NCI-H128 (cell line): ENCODE measurements around the gene NXPE1.
"Not testable (repeated sequence)": the region's sequence is repeated elsewhere in the genome, so short reads cannot be mapped to it uniquely, and the experiment has no call there.

Experiments used
- DNase-seq: peaks from one replicate; lab custom pipeline; 2025; ENCODE audit not compliant: unreplicated experiment; lab: John Stamatoyannopoulos, UW

The NXPE1 gene

GRCh38 chr11:114559425-114560310 lies at the start of gene NXPE1:
Gene NXPE1 (minus strand): TSS chr11:114559881. CDS start chr11:114551201, 8,680 bp downstream.
- DNase-seq = no peak

DNA sequence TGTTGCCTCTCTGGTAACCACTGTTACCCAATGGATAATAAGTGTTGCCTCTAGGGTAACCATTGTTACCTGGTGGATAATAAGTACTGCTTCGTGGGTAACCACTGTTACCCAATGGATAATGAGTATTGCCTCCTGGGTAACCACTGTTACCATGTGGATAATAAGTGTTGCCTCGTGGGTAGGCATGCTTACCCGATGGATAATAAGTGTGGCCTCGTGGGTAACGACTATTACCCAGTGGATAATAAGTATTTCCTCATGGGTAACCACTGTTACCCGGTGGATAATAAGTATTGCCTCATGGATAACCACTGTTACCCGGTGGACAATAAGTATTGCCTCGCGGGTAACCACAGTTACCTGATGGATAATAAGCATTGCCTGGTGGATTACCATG lies 49.7 kb upstream of the NXPE1 start:
- no peak for DNase-seq

DNA sequence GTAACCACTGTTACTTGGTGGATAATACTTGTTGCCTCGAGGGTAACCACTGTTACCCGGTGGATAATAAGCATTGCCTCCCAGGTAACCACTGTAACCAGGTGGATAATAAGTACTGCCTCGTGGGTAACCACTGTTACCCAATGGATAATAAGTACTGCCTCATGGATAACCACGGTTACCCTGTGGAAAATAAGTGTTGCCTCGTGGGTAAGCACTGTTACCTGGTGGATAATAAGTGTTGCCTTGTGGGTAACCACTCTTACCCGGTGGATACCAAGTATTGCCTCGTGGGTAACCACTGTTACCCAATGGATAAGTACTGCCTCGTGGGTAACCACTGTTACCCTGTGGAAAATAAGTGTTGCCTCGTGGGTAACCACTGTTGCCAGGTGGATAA lies 48.9 kb upstream of the NXPE1 start:
- not testable (repeated sequence) for DNase-seq

GRCh38 chr11:114607753-114608459 lies 48.2 kb upstream of the NXPE1 start:
- no peak for DNase-seq

GRCh38 chr11:114606802-114607075 lies 47.1 kb upstream of the NXPE1 start:
- not testable (repeated sequence) for DNase-seq

DNA sequence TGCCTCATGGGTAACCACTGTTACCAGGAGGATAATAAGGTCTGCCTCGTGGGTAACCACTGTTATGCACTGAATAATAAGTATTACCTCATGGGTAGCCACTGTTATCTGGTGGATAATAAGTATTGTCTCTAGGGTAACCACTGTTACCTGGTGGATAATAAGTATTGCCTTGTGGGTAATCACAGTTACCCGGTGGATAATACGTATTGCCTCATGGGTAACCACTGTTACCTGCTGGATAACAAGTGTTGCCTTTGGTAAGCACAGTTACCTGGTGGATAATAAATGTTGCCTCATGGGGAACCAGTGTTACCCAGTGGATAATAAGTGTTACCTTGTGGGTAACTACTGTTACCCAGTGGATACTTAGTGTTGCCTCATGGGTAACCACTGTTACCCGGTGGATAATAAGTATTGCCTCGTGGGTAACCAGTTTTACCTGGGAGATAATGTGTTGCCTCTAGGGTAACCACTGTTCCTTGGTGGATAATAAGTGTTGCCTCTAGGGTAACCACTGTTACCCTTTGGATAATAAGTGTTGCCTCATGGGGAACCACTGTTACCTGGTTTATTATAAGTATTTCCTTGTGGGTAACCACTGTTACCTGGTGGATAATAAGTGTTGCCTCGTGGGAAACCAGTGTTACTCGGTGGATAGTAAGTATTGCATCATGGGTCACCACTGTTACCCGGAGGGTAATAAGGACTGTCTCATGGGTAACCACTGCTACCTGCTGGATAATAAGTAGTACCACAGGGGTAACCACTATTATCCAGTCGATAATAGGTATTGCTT lies 46.5 kb upstream of the NXPE1 start:
- DNase-seq = no peak

DNA sequence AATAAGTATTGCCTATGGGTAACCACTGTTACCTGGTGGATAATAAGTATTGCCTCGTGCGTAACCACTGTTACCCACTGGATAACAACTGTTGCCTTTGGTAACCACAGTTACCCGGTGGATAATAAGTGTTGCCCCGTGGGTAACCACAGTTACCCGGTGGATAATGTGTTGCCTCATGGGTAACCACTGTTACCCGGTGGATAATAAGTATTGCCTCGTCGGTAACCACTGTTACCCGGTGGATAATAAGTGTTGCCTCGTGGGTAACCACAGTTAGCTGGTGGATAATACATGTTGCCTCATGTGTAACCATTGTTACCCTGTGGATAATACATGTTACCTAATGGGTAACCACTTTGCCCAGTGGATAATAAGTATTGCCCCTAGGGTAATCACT lies 45.7 kb upstream of the NXPE1 start:
- DNase-seq = no peak

DNA sequence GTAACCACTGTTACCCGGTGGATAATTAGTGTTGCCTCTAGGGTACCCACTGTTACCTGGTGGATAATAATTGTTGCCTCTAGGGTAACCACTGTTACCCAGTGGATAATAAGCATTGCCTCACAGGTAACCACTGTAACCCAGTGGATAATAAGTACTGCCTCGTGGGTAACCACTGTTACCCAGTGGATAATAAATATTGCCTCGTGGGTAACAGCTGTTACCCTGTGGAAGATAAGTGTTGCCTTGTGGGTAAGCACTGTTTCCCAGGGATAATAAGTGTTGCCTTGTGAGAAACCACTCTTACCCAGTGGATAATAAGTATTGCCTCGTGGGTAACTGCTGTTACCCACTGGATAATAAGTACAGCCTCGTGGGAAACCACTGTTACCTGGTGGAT lies 45.2 kb upstream of the NXPE1 start:
- DNase-seq = no peak

DNA sequence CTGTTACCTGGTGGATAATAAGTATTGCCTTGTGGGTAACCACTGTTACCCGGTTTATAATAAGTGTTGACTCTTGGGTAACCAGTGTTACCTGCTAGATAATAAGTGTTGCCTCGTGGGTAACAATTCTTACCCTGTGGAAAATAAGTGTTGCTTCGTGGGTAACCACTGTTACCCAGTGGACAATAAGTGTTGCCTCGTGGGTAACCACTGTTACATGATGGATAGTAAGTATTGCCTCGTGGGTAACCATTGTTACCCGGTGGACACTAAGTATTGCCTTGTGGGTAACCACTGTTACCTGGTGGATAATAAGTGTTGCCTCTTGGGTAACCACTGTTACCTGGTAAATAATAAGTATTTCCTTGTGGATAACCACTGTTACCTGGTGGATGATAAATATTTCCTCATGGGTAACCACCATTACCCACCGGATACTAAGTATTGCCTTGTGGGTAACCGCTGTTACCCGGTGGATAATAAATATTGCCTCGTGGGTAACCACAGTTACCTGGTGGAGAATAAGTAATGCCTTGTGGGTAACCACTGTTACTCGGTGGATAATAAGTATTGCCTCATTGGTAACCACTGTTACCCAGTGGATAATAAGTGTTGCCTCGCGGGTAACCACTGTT lies 44.6 kb upstream of the NXPE1 start:
- DNase-seq = no peak

DNA sequence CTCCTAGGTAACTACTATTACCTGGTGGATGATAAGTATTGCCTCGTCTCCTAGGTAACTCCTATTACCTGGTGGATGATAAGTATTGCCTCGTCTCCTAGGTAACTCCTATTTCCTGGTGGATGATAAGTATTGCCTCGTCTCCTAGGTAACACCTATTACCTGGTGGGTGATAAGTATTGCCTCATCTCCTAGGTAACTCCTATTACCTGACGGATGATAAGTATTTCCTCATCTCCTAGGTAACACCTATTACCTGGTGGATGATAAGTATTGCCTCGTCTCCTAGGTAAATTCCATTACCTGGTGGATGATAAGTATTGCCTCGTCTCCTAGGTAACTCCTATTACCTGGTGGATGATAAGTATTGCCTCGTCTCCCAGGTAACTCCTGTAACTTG lies 43.5 kb upstream of the NXPE1 start:
- not testable (repeated sequence) for DNase-seq

DNA sequence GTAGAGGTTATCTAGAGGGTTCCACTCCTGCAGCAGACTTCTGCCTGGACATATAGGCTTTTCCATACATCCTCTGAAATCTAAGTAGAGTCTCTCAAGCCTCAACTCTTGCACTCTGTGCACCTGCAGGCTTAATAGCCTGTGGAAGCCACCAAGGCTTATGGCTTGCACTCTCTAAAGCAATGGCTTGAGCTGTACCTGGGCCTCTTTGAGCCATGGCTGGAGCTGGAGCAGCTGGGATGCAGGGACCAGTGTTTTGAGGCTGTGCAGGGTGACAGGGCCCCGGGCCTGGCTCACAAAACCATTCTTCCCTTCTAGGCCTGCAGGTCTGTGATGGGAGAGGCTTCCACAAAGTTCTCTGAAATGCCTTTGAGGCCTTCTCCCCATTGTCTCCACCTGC lies 38.8 kb upstream of the NXPE1 start:
- no peak for DNase-seq

GRCh38 chr11:114596175-114596919 lies 36.7 kb upstream of the NXPE1 start:
- no peak for DNase-seq

DNA sequence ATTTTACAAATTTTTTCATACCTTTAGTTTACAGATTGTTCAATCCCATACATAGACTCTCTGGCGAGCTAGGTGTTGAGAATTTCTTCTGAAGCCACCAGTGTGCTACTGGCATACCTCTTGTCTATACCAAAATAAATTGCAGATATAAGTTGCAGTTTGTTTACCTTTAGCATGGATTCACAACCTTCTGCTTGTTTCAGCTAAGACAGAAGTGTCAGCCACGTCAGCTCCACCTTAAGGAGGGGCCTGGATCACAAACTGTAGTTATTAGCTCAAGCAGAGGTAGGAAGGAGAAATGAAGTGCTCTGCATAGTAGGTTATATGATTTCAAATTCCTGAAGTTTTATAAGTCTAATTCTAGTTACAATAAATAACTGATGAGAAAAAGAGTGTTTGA lies 35.9 kb upstream of the NXPE1 start, which contains the start of gene NXPE4:
Gene NXPE4 (minus strand): TSS at position 216 of the 400 bp plus-strand sequence. CDS start 1,027 bp downstream, outside the sequence.
- DNase-seq = no peak

DNA sequence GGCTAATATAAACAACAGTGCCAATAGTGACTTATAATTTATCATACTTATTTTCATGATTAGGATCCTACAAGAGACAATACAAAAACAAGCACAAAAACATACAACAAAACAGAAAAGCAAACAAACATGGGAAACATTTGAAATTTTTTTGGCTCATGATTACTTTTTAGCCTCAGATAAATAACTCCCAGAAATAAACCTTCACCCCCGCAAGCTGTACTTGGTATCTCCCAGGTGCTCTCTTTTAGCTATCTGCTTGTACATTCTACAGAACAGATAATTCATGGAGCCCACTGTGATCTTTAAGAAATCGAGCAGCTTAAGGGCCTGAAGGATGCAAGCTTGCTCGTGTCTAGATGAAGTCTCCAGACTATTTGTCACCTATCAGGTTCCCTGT lies 35.0 kb upstream of the NXPE1 start:
- no peak for DNase-seq

- no peak for DNase-seq
These were observed 27.8 kb upstream of the NXPE1 start for GRCh38 chr11:114587398-114587953.

DNA sequence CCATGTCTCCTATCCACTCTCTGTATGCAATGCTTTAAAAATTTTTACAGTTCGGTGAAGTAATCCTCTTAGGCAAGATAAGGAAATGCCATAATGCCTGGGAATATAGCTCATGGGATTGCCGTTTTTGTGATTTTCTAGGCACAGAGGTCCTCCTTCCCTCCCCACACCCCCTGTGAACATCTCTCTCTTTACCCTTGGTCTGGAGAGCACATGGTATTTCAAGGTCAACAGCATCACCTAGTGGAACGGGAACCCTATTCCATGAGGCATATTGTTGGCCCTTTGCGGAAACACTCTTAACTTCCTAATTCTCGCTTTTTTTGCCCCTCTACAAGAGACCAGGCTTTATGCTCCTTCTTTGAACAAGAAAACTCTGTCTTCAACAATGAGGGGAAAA lies 27.1 kb upstream of the NXPE1 start:
- no peak for DNase-seq

- DNase-seq = no peak
These were observed 12.0 kb upstream of the NXPE1 start for GRCh38 chr11:114571712-114572111.

DNA sequence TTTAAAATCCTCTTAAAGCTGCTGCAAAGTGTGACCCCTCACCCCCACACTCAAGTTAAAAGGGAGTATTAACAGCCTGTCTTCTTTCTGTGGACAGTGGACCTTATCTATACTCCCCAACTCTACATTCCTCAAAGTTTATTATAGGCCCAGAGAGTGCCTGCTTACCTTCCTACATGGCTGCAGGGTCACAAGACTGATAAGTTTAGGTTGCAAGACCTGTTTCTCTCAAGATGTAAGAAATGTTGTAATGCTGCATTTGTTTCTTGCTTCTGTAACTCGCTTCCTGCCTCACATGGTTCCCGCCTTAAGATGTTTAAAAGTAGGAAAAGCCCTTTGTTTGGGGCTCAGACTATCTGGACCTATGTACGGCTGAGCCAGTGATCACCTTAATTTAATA lies 10.1 kb upstream of the NXPE1 start:
- no peak for DNase-seq

DNA sequence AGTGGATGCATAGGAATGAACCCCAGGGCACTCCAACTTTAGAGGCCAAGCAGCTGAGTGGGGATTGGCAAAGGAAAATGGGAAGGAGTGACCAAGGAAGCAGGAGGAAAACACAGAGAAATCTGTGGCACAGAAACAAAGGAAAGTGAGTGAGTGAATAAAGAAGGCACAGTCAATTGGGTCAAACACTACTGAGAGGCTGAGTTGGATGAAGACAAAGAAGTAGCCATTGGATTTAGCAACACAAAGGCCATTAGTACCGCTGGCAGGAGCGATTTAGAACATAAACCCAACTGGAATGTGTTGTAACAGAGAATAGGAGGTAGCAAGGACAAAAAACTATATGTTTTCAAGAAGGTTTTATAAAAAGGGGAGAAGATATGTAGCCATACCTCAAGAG lies 6.6 kb upstream of the NXPE1 start:
- no peak for DNase-seq

DNA sequence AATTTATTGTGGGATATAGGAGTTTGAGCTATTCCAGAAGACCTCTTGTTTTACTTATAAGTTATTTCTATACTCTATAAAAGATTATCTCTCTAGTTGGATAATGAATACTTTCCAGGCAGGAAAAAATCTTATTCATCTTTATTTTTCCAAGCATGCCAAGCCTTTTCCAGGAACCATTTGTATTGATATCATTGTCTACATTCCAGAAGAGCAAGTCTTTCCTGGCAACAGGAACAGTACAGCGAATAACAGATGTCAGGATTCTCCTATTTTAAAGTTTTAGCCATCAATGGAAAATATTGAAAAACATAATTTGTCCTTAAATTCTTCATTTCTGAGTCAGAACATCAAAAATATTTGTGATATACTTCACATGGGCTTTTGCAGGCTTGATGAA lies 5.2 kb upstream of the NXPE1 start:
- DNase-seq = no peak
